Bone marrow (tissue), 2 donors: Measurements from ENCODE around the gene MUC5B.
"Not testable (repeated sequence)": the region's sequence is repeated elsewhere in the genome, so short reads cannot be mapped to it uniquely, and the experiment has no call there.

ENCODE experiments used
- DNase-seq, 2 donors: peaks; one replicate each; lab custom pipeline; 2025; lab: John Stamatoyannopoulos, UW

The MUC5B gene

GRCh38 chr11:1202776-1203504, 19.9 kb upstream of the MUC5B start:
- peak; percentile 7 to 15 for DNase-seq

DNA sequence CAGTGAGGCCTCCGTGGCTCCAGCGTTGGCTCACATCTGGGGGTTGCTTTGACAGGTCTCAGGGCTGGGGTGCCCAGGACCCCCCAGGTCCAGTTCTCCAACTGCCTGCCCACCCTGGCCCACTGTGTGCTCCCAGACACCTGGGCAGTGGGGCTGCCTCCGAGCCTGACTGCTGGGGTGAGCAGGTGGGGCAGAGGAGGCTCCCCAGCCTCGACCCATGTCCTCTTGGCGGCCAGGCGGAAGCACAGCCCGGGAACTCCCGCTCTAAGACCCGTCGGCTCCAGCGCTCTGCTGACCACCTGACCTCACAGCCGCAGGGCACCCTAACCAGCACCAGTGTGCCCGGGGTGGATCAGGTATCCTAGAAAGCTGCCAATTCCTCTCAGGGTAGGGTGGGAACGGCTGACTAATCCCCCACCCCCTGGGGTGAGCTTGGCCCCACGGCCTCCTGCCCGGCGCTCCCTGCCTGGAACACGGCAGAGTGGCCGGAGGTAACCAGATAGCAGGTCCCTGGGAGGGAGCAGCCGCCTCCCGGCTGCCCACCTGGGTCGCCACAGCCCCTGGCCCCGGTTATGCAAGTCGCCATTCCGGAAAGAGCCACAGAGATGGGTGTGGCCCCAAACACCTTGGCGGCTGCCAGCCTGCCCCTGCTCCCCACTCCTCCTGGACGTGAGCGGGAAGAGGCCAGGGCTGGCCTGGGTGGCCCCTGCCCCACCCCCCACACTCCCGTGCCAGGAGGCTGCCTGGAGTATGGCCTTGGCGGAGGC, 19.2 kb upstream of the MUC5B start:
- no peak for DNase-seq

- no peak for DNase-seq
Observed at GRCh38 chr11:1204381-1205101, 18.3 kb upstream of the MUC5B start.

GRCh38 chr11:1205121-1205986, 17.5 kb upstream of the MUC5B start:
- DNase-seq: no peak

DNA sequence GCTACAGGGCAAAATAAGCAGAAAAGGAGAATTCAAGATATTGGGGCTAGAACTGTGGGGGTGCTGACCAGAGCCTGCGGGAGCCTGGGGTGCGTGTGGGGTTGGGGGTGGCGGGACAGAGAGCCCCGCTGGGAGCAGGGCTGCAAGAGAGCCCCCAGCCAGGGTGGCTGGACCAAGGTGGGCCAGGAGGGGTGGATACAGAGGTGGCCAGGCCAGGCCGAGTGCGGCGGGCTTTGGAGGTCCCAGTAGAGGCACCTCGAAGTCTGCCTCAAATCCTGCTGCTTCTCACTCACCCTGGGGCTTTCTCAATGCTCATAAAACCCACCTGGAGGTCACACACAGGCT, 16.9 kb upstream of the MUC5B start:
- no peak for DNase-seq

- no peak for DNase-seq
Observed at GRCh38 chr11:1206391-1207271, 16.2 kb upstream of the MUC5B start.

GRCh38 chr11:1207401-1208143, 15.3 kb upstream of the MUC5B start:
- DNase-seq: no peak

DNA sequence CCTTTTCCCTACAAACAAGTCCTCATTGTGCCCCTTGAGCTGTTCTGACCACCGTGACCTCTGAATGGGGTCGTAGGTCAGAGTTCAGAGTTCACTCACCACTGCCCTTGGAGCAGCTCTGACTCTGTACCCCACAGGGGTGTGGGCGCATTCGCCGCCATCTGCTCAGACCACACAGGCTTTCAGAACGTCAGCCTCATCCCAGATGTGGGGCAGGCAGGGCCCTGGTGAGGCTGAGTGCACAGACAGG, 14.8 kb upstream of the MUC5B start:
- DNase-seq: no peak

DNA sequence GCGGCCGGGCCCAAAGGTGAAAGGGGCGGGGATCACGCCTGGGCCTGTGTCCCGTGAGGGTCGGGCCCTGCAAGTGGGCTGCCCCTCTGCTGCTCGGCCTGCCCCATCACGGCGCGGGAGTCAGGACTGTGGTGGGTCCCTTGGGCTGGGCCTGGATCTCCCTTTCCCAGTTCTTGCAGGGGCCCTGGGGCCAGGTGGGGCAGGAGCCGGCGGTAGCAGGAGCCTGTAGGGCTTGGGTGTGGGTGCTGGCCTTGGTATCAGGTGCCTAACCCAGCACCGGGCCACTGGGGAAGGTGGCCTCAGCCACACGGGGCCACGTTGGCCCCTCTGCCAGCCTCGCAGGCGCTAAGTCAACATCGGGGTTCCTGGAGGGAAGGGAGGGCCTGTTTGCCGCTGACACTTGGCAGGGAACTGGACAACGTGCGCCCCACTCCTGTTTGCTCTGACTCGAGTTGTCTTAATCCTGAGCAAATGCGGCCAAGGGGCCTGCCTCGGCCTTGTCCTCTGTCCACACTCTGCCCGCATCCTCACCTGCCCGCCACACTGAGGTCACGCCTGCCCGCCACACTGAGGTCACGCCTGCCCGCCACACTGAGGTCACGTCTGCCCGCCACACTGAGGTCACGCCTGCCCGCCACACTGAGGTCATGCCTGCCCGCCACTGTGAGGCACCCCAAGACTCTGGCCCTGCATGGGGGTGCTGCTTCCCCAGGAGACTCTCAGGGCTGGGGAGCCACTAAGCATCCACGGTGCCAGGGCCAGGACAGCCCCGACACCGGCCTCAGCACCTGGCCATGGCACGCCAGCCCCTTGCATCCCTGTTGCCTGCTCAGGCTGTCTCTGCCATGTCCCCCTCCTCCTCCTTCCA, 14.2 kb upstream of the MUC5B start:
- no peak for DNase-seq

- DNase-seq: no peak
Observed at GRCh38 chr11:1209371-1210057, 13.4 kb upstream of the MUC5B start.

GRCh38 chr11:1211838-1212237, 11.0 kb upstream of the MUC5B start:
- DNase-seq: no peak

- not testable (repeated sequence) for DNase-seq
Observed at GRCh38 chr11:1215826-1216225, 7.0 kb upstream of the MUC5B start.

GRCh38 chr11:1217151-1217550, 5.7 kb upstream of the MUC5B start:
- DNase-seq: no peak

DNA sequence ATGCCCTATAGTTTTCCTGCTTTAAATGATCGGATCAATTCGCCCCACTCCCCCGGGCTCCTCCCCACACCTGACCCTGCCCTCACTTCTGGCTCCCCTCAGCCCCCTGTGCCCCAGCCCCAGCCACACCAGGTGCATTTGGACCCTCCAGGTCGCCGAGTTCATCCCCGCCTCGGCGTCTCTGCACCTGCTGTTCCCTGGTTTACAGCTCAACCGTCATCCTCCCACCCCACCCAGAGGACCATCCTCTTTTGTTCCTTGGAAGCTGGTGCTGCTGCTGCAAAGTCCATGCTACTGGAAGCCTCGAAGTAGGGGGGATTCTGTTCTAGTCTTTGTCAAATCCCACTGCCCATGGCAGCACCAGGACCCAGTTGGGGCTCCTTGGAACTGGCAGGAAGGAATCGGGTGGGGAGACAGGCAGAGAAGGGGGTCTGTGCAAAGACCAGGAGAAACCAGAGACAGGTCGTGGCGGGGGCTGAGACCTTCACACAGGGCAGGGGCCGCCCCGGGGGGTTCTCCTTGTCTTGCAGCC, 4.5 kb upstream of the MUC5B start:
- DNase-seq: no peak

- DNase-seq: no peak
Observed at GRCh38 chr11:1218788-1219445, 3.9 kb upstream of the MUC5B start.

DNA sequence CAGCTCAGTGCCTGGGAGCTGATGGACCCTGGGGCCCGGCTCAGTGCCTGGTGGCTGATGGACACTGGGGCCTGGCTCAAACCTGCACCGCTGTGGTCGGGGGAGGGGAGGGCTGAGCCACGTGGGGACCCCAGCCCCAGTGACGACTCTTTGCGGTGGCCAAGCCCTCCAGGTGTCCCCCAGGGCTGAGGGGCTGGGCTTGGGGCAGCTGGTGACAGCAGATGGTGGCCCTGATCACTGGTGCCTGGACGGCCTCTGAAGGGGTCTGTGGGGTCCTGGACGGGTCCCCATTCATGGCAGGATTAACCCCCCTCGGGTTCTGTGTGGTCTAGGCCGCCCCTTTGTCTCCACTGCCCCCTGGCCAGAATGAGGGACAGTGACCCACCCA, 3.4 kb upstream of the MUC5B start:
- no peak for DNase-seq

- DNase-seq: no peak
Observed at GRCh38 chr11:1219834-1220815, 2.7 kb upstream of the MUC5B start.
